ENCODE results near the gene GLI2.

GLI2 gene

DNA sequence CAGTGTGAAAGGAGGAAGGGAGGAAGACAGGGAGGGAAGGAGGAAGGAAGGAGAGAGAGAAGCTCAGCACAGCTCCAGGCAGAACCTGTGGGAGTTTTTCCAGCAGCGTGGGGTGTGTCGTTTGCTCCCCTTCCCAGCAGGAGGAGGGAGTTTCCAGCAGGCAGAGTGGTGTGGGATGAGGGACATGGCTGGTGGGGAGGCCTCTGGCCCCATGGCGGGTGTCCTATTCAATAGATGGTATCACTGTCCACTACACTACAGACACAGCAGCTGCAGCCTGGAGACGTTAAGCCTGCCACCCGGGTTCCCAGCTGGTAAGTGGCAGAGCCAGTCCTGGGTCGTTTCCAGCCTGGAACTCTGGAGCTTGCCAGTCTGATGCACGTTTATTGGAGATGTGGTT lies 44.7 kb downstream of the GLI2 start:
- H3K9me3 ChIP-seq (ENCODE audit: severe bottlenecking), result no peaks in the 10 kb centered on the region
- TF ChIP-seq, protein P1, sequence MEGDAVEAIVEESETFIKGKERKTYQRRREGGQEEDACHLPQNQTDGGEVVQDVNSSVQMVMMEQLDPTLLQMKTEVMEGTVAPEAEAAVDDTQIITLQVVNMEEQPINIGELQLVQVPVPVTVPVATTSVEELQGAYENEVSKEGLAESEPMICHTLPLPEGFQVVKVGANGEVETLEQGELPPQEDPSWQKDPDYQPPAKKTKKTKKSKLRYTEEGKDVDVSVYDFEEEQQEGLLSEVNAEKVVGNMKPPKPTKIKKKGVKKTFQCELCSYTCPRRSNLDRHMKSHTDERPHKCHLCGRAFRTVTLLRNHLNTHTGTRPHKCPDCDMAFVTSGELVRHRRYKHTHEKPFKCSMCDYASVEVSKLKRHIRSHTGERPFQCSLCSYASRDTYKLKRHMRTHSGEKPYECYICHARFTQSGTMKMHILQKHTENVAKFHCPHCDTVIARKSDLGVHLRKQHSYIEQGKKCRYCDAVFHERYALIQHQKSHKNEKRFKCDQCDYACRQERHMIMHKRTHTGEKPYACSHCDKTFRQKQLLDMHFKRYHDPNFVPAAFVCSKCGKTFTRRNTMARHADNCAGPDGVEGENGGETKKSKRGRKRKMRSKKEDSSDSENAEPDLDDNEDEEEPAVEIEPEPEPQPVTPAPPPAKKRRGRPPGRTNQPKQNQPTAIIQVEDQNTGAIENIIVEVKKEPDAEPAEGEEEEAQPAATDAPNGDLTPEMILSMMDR (IDR thresholded peaks at IDR 0.05; ENCODE audit: poor library complexity, severe bottlenecking), result no peak
- DNase-seq (ENCODE audit: low spot score) (no peak), ATAC-seq (ENCODE audit: low read depth) (no peak)
- no peak overlapping the region for H3K27ac ChIP-seq (ENCODE audit: poor library complexity, severe bottlenecking)
- H3K36me3 ChIP-seq (ENCODE audit: low read depth), result no peaks in the 10 kb centered on the region
- H3K4me3 ChIP-seq (ENCODE audit: severe bottlenecking), result no peak overlapping the region
- H3K27me3 ChIP-seq (ENCODE audit: insufficient read depth, poor library complexity, severe bottlenecking), result no peaks in the 10 kb centered on the region
- no peaks in the 10 kb centered on the region for H3K4me1 ChIP-seq (ENCODE audit: insufficient read depth, poor library complexity, severe bottlenecking)

DNA sequence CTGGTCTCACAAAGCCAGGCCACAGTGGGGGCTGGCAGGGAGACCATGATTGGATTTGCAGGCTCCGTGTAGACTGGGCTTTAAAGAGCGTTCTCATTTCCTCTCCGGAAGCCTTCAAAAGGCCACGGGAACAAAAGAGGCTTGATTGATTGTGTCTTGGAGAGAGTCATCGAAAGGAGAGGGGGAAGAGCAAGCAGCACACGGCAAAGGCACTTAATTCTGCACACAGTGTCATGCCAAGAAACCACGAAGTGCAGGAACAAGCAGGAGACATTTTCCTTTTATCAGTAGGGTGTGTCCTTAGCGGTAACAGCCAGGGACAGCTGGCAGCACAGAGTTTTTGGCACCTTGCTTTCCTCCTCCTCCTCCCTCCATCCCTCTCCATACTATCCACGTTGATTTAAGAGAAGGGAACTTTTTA lies 47.7 kb downstream of the GLI2 start:
- H3K27ac ChIP-seq (ENCODE audit: poor library complexity, severe bottlenecking), result no peak overlapping the region
- no peaks in the 10 kb centered on the region for H3K4me1 ChIP-seq (ENCODE audit: insufficient read depth, poor library complexity, severe bottlenecking)
- DNase-seq (ENCODE audit: low spot score) (no peak), ATAC-seq (ENCODE audit: low read depth) (no peak)
- TF ChIP-seq, protein P1 (IDR thresholded peaks at IDR 0.05; ENCODE audit: poor library complexity, severe bottlenecking), result no peak
- no peak overlapping the region for H3K4me3 ChIP-seq (ENCODE audit: severe bottlenecking)
- no peaks in the 10 kb centered on the region for H3K9me3 ChIP-seq (ENCODE audit: severe bottlenecking)
- H3K36me3 ChIP-seq (ENCODE audit: low read depth), result no peaks in the 10 kb centered on the region
- no peaks in the 10 kb centered on the region for H3K27me3 ChIP-seq (ENCODE audit: insufficient read depth, poor library complexity, severe bottlenecking)

DNA sequence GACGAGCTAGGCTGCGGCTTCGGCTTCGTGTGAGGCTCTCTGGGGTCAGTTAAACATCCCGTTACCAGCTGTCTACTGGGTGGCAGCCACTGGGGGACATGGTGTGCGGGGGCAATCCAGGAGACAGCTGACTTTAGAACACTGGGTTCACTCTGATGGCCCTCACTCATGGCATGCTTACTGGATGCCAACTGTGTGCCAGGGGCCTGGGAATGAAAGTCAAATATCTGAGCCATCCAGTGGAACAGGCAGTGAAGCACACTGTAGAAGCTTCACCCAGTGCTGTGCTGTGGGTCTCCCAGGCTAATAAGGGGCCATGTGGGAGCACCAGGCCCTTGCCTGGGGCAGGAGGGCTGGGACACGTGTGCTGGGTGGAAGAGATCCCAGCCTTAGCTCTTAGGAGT lies 48.3 kb downstream of the GLI2 start:
- Histone ChIP-seq H3K27ac (ENCODE audit: poor library complexity, severe bottlenecking) (no peak overlapping the region), H3K9me3 (ENCODE audit: severe bottlenecking) (no peaks in the 10 kb centered on the region), H3K4me3 (ENCODE audit: severe bottlenecking) (no peak overlapping the region), H3K27me3 (ENCODE audit: insufficient read depth, poor library complexity, severe bottlenecking) (no peaks in the 10 kb centered on the region), H3K4me1 (ENCODE audit: insufficient read depth, poor library complexity, severe bottlenecking) (no peaks in the 10 kb centered on the region), H3K36me3 (ENCODE audit: low read depth) (no peaks in the 10 kb centered on the region)
- DNase-seq (ENCODE audit: low spot score) (no peak), ATAC-seq (ENCODE audit: low read depth) (no peak)
- TF ChIP-seq, protein P1 (IDR thresholded peaks at IDR 0.05; ENCODE audit: poor library complexity, severe bottlenecking), result no peak

Measured in RWPE2 (cell line).